Renal cortical epithelial cell (primary cell): ENCODE measurements around the gene PUM2. TPM values are rescaled to one million over a fixed set of nuclear protein-coding genes. Genes with fewer than 3 reads are reported as not detected.
A peak's percentile ranks its signal among the peaks of the same experiment; 100 is the strongest.

Experiments
- DNase-seq: peaks from one replicate; pipeline ENCODE4 v3.0.0-alpha.2; 2011; ENCODE audit warnings: low read depth
- total RNA-seq: library from RNA; depleted of rRNA; stranded (reverse); fragments of >200 nt; gene quantifications from 2 replicates; pipeline ENCODE4 v1.2.3, GENCODE V29; 2014

The PUM2 gene
- total RNA-seq, 1 donor from 2014 or later = 90.6 TPM

DNA sequence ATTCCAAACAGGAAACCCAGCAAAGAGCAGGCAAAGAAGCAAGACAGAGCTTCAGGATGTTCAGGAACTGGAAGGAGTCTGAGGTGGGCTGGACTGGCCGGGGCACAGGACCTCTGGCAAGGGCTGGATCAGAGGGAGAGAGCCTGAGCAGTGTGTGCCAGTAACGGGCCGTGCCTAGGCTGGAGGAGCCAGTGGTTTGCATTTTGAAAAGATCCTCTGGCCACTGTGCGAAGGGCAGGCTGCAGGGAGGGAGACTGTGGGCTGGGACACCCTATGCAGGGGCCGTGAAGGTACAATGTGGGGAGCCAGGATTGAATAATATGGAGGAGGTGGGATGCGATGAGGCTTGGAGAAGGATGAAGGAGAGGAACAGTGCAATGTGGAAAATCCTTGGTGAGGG, 119.5 kb downstream of the PUM2 start:
- no peak for DNase-seq

DNA sequence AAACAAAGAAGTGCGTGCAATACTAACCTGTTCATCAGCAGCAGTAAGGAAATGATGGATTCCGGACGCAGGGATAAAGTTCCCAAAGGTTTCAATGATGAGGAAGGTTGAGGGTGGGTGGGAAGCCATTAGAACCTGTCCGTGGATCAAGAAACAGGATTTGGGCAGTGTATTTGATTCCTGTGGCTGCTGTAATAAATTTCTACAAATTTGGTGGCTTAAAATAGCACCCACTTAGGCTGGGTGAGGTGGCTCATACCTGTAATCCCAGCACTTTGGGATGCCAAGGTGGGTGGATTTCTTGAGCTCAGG, 120.6 kb downstream of the PUM2 start:
- DNase-seq = no peak

DNA sequence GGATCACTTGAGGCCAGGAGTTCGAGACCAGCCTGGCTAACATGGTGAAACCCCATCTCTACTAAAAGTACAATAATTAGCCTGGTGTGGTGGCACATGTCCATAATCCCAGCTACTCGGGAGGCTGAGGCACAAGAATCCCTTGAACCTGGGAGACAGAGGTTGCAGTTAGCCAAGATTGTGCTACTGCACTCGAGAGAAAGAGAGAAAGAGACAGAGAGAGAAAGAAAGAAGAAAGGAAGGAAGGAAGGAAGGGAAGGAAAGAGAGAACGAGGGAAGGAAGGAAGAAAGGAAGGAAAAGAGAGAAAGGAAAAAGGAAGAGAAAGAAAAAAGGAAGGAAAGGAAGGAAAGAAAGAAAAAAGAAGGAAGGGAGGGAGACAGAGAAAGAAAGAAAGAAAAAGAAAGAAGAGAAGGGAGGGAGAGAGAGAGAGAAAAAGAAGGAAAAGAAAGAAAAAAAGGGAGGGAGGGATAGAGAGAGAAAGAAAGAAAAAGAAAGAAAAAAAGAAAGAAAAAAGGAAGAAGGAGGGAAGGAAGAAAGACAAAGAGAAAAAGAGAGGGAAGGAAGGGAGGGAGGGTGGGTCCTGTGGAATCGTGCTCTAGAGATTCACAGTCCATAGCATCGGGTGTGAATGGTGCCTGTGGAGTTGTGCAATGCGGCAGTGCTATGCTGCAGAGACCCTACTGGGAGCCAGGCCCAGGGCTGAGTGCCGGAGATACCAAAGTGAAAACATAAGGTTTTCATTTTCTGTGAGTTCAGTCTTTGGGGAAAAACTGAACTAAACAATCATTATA, 121.1 kb downstream of the PUM2 start:
- DNase-seq = no peak

DNA sequence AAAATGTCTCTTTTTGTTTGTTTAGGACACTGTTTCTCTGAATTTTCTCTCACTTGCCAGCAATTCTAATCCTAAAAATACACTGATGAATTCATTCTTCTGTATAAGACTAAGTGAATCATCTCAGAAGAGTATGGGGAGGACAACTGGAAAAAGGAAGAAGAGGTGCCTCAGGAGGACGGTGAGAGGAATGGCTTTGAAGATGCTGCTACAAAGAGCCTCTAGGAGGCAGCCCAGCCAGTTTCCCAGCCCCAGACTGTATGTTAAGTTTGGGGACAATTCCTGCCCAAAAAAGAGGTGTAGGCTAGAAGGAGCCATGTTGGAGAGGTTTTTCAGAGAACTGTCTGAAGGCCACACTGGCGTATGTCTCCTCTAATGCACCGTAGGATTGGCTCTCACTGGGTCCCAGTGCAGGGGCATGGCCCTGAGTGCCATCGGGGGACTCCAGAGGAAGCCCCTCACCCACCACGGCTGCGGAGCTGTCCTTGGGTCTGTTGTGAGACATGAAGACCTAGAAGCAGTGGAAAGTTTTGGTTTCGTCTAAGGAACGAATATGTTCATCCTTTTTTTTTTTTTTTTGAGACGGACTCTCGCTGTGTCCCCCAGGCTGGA, 122.6 kb downstream of the PUM2 start:
- DNase-seq = no peak

DNA sequence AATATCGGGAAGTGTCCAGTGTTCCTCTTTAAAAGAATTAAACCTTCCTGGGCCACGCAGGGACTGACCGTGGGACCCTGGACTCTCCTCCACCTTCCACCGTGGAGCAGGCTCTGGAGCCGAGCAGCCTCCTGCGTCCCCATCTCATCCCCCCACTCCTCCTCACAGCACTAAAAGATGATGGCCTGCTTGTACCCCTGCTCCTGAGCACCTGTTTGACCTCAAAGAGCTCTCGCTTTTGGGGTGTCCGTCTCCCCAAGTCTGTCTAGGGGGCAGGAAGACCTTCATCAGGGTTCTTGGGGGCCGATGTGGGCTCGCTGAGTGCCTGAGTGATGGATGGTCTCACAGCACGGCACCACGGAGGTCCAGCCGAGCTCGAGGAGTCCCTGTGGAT, 124.5 kb downstream of the PUM2 start:
- DNase-seq = no peak

DNA sequence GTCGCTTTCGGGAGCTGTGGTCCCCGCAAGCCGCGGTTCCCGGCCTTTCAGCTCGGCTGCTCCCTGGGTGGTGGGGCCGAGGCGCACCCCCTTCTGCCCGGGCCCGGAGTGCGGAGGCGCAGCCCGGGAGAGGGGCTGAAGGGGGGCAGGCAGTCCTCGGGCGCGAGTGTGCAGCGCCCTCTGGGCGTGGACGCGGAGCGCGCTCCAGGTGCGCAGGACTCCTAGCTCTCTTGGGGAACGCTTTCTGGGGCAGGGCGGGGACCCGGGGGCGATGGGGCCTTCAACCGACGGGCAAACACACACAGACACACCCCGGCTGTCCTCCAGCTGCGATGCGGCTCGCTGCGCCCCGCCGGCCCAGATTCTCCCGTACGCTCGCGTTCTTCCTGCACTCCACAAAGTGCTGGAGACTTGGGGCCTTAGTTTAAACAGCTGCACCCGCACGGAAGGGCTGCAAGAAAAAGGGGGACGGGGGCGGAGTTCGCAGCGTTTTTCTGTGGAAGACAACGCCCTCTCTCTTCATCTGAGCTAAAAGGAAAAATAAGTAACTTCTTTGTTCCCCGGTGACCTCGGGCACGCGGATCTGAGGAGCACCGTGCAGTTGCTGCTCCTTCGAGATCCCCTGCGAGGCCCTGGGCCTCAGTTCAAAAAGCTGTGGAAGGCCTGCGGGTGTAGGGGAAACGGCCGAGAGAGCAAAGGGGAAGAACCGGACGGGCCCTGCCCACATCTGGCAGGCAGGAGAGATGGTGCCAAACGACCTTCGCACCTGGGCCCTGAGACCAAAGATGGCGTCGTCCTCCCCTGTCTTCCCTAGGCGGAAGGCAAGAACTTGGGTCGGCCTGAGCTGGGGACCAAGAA, 125.1 kb downstream of the PUM2 start:
- peak; percentile 27 for DNase-seq

DNA sequence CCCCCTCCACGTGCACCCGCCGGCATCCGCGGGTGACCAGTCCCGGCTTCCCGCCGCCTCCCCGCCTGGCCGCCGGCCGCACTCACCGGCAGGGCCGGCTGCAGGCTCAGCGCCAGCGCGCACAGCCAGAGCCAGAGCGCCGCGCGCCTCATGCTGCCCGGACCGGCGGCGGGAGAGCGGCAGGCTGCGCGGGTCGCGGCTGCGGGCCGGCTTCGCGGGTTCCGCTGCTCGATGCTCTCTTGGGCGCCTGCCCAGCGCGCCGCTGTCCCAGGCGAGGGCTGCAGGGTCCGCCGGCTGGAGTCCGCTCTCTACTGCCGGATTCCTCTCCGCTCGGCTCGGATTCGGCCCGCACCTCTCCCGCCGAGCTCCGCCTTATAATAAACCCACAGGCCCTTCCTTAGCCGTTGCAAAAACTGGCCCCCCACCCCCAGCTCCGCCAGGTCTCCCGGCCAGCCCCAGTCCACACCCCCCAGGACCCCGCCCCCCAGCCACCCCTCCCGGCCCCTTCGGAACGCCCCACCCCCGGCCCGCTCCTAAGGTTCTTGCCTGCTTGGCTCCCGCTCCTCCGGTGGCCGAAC, 125.8 kb downstream of the PUM2 start, which contains the start of gene SDC1:
TSS of gene SDC1 (minus strand) at position 415 of the 578 bp plus-strand sequence. CDS start at position 152, 263 bp downstream.
- peak; percentile 22 for DNase-seq

DNA sequence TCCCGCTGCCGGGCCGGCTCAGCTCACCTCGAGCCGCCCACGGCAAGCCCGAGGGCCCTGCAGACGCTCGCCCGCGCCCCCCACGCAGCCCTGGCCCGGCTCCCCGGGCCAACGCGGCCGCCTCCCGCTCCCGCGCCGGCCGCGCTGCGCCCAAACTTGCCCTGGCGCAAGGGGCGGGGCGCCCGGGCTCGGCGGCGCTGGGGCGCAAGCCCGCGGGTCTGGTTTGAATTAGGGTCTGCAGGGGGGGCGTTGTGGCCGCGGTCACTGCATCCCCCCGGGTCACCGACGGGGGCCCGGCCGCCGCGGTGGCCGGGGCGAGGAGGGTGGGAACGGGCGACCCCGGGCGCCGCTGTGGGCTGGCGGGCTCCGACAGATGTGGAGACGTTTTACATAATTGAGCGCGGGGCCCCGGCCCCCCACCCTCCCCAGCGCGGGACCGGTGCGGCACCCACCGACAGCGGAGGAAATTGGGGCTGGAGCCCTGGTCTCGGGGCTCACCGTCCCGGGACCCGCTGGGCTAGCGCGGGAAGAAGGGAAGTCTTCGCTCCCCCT, 126.4 kb downstream of the PUM2 start:
- DNase-seq = no peak

DNA sequence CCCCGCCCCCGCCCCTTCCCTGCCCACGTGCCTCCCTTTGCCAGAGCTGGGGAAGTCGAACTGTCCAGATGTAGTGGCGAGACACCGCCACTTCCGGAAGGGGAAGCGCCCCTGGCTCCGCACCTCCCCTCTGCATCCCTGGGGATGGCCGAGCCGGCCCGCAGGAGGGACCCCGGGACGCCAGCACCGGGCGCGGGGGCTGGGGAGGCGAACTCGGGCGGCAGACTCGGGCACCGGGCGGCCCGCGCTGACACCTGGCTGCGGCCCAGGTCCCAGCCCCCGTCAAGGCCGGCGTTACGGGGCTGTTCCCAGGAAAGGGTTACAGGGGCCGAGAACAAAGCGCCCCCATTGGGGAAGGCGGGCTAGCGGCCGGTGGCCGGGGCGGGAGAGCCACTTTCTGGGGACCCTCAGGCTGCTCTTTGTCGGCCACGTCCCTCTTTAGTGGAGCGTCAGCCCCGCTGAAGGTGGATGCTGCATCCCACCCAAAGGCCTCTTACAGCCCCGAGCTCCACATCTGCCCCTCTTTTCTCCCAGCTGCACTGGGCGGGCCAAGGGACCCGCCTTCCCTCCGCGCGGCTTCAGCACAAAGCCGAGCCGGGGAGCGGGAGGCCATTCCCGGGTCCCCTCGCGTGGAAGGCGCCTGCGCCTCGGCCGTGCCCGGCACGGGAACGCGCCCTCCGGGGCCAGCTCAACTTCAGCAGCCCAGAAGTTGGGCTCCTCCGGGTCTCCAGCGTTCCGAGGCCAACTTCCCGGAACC, 127.1 kb downstream of the PUM2 start:
- no peak for DNase-seq

DNA sequence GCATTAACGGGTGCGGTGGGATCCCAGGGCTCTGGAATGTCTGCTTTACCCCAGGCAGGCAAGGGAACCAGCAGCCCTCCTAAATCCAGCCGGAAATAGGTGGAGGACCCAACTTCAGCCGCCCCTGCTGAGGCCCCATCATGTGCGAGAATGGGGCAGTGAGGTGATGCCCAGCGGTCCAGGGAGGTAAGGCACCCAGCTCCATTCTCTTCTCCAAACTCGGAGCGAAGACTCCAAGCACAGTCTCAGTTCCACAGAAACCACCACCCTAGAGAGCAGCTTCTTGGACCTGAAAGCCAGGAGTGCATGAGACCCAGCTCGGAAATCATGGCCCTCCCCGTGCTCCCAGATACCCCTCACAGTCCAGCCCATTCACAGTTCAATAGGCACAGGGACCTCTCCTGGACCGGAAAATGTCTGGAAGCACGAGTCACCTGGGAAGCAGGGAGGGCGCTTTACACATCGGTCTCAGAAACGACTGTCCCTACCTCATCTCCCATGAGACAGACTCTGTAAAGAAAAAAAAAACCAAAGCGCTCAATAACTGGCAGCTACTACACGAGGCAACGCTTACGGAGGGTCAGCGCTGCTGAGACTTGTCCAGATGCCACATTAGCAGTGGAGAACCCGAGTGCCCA, 127.8 kb downstream of the PUM2 start:
- DNase-seq = no peak

DNA sequence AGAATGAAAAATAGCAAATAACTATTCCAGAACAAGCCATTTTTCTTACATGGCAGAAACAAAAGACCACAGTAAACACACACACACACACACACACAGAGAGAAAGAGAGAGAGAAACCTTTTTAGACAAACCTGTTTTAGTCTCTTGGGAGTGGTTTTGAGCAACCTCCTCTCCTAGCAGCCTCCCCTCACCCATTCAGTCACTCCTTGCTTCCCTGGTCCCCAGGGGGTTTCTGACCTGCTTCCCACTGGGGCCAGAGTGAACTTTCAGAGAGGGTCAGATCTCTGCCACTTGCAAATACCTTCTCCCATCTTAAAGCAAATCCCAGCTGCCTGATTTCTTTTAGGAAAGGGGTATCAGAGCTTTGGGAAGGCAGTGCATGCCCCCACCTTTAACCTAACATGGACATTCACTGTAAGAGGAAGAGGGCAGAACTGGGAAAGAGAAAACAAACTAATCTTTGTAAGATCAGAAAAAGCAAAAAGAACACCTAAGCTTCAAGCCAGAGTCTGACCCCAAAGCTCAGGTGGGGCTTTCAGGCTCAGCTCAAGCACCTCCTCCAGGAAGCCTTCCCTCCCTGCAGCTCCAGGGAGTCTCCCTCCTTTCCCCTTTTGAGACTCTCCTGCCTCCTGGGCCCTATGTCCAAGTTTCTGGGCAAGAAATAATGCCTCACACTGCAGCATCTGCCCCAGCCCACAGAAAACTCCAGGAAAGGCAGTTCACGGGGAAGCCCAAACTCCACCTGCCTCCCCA, 128.5 kb downstream of the PUM2 start:
- DNase-seq = no peak

DNA sequence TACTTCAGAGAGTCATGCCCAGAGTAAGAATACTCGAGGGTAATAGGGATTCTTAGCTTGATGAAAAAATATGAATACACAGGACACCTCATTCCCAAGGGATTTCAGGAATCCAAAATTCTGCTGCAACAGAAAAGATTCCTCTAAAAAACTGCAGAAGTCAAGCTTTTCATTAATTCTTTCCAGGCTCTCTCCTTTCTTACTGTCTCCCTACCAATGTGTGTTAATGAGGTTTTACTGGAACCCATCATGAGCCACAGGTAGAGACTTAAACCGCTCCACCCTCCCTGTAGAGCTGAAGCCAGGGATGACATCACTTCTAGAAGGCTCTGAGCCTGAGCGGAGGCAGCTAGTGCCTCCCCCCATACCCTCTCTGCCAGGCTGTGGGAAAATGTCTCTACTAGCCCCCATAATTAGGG, 129.1 kb downstream of the PUM2 start:
- DNase-seq = peak; percentile 22

DNA sequence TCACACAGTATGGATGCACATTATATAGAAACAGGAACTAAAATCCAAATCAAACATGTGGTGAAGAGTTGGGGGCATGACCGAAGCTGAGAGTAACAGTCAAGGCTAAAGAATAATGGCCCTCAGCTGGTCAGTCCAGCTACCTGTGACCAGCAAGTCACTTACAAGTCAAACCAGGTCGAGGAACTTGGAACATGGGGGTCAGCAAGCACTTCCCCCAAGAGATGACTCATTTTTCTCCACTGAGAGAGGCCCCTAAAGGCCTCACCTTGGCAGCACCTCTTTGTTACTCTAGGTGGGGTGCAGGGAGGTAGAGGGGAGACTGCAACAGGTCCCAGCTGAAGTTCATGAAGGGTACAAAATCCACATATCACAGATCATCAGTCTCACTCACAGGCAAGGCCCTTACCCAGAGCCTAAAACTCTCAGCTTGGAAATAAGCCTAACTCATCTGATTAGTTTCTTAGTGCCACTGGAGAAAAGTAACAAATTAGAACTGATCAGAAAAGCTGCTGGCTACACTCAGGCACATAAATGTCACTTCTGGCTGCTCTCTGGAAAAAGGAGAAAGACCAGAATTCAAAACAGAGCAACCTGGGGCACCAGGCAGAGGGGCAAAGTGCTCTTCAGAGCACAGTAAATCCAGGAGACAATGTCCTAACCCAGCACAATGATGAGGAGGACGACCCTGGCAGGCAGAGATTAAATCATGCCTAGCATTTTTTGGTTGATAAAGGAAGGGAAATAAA, 129.7 kb downstream of the PUM2 start:
- no peak for DNase-seq

DNA sequence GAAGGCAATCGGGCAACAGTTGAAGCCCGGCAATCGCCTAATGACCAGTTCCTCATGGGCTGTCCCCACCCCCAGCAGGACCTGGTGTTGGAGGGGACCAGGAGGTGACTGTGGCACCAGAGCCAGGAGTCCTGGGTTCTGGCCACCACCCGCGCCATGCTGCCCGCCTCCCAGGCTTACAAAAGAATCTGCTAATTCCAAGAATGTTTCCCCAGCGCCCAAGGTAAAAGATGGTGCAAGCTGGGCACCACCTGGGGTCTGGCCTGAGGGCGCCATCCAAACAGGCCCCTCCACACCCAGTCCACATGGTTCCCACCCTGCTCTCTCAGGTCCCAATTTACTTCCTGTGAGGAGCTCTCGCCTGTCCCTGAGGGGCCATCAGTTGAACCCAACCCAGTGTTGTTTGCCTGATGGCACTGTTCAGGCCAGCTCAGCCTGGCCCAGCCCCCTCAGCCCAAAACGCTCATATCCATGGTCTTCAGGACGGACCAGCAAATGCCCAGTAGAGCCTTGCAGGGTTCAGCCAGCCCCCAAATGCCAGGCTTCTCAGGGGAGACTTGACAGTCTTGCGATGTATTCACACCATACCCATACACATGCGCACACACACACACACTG, 130.8 kb downstream of the PUM2 start:
- no peak for DNase-seq

DNA sequence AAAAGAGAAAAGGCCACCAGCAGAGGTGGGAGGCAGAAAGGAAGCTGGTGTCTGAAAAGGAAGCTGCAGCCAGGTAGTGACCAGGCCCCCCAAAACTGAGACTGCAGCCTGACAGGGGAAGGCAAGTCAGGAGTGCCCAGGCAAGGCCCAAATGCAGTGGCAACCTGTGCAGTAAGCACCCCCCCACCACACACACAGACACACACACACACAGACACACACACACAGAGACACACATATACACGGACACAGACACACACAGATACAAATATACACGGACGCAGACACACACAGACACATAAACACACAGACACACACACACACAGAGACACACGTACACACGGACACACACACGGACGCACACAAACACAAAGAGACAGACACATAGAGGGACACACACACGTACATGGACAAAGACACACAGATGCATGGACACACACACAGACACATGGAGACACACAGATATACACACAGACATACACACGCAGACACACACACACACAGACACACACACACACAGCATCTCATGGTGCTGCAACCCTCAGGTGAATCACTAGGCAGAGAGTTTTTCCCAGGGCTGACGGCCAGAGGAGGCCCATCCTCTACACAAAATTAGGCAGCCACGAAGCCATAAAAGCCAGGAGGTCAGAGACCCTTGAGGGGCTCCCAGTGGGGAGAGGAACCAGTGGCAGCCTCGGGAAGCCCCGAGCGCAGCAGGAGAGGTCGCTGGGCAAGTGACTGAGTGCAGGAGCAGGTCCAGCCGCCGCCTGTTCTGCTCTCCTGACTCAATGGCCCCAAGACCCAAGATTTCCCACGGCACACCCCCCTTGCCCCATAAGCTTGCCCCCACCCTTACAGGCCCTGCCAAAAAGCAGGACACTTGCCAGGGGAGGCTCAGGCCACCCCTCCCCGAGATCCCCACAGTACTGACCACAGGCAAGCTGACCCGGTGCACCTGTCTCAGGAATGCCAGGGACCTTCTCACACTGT, 132.0 kb downstream of the PUM2 start:
- no peak for DNase-seq

DNA sequence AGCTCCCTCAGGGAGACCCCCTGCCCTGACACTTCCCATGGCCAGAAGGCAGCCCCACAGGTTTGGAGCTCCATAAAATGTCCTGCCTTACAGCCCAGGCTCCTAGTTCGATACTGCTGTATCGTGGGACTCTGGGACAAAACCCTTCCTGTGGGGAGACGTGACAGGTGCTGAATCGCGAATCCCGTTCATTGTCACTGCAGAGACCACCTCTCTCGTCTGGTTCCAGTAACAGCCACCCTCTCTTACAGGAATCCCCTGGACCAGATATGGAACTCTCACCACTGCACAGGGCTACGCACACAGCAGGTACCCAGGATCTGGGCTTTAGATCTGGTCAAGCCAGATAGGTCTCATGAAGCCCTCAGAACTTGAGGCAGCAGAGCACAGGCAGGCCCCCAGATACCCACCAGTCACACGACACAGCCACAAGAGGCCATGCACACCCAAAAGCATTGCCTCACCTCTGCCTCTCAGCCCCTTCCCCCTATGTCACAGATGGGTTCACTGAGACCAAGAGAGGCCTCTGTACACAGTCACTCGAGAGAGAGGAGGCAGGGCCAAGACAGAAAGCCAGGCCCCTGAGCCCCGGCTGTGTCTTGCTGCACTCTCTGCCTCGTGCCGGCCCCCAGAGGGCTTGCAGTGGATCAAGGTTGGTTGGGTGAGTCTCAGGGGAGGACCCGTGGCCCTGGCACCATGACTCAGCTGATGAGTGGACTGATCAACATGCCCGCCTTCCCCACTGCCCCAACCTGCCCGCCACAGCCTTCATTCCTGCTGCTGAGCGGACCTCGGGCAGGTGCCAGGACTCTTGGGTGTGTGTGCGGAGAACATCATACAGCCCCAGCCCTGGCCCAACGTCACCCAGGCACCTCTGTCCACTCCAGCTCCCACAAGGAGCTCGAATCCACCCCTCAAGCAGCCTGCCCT, 133.3 kb downstream of the PUM2 start:
- peak; percentile 78 for DNase-seq
